Measurements from ENCODE around the gene SLC26A1. TPM values are rescaled to one million over a fixed set of nuclear protein-coding genes. Genes with fewer than 3 reads are reported as not detected.
"Not testable (repeated sequence)": the region's sequence is repeated elsewhere in the genome, so short reads cannot be mapped to it uniquely, and the experiment has no call there.

The SLC26A1 gene
- total RNA-seq, 1 donor from 2014 or later, result not detected

DNA sequence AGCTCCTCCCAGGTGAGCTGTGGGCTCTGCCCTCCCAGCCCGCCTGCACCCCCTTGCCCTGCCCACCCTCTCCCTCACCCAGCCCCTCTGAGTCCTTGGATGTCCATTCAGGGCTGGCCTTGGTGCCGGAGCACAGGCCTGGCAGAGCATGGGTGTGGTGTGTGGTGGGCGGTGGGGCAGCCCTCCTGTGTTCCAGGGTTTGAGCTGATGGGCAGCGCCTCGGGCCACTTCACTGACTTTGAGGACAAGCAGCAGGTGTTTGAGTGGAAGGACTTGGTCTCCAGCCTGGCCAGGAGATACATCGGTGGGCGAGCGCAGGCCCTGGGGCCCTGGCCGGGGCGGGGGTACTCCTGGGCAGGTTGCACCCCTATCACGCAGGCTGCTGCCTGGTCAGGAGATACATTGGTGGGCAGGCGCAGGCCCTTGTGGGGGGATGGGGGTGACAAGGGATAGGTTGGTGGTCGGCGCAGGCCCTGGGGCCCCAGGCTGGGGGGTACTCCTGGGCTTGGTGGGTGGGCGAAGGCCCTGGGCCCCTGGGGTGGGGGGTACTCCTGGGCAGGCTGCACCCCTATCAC, 7.6 kb upstream of the SLC26A1 start:
- Histone ChIP-seq H2AFZ (replicated peaks) (no peak overlapping the region), H4K20me1 (ENCODE audit: low read depth) (peaks cover 46% of the 10 kb centered on the region), H3K4me3 (no peak overlapping the region), H3K27me3 (peaks cover 100% of the 10 kb centered on the region), H3K27ac (no peak overlapping the region), H3K36me3 (no peaks in the 10 kb centered on the region), H3K9me3 (ENCODE audit: low read depth) (no peaks in the 10 kb centered on the region), H3K4me1 (peaks cover 9% of the 10 kb centered on the region), H3K79me2 (ENCODE audit: low read depth) (no peaks in the 10 kb centered on the region), H3F3A (ENCODE audit: low read depth) (no peaks in the 10 kb centered on the region), H3K4me2 (no peak overlapping the region), H3K9ac (no peak overlapping the region)
- Mint-ChIP-seq H3K4me1 (peaks cover 9% of the 10 kb centered on the region), H3K36me3 (peaks cover 2% of the 10 kb centered on the region), H3K27ac (no peak overlapping the region), H3K9me3 (peaks cover 4% of the 10 kb centered on the region), H3K27me3 (ENCODE audit: insufficient read depth, low read depth) (peaks cover 51% of the 10 kb centered on the region), H3K4me3 (no peak overlapping the region)
- TF ChIP-seq EZH2phosphoT487 (IDR thresholded peaks at IDR 0.05), result no peak
- no peak for TF ChIP-seq CTCF (IDR thresholded peaks at IDR 0.05)
- TF ChIP-seq EZH2 (IDR thresholded peaks at IDR 0.05), result no peak
- no peak for DNase-seq (ENCODE audit: low spot score)

DNA sequence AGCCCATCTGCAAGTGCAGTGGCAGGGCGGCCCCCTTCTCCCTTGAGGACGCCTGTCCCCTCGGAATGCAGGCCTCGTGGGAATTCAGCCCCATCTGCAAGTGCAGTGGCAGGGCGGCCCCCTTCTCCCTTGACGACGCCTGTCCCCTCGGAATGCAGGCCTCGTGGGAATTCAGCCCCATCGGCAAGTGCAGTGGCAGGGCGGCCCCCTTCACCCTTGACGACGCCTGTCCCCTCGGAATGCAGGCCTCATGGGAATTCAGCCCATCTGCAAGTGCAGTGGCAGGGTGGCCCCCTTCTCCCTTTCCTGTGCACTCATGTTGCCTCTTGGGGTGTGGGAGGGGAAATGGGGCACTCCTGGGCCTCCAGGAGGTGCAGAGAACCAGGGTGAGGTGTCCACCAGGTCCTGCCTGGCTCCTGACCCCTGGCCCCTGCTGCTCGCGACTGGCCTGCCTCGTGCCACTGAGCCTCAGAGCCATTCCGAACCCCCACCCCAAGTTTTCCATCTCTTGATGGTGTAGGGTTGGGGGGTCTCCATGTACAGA, 6.8 kb upstream of the SLC26A1 start:
- Histone ChIP-seq H3K9ac (no peak overlapping the region), H3K4me2 (no peak overlapping the region), H2AFZ (replicated peaks) (no peak overlapping the region), H3K36me3 (no peaks in the 10 kb centered on the region), H3K4me1 (peaks cover 9% of the 10 kb centered on the region), H3K27ac (no peak overlapping the region), H4K20me1 (ENCODE audit: low read depth) (peaks cover 46% of the 10 kb centered on the region), H3K9me3 (ENCODE audit: low read depth) (no peaks in the 10 kb centered on the region), H3K4me3 (no peak overlapping the region), H3K79me2 (ENCODE audit: low read depth) (no peaks in the 10 kb centered on the region), H3K27me3 (peaks cover 100% of the 10 kb centered on the region), H3F3A (ENCODE audit: low read depth) (no peaks in the 10 kb centered on the region)
- peaks cover 2% of the 10 kb centered on the region for H3K36me3 Mint-ChIP-seq
- peaks cover 4% of the 10 kb centered on the region for H3K9me3 Mint-ChIP-seq
- H3K4me3 Mint-ChIP-seq, result no peak overlapping the region
- peaks cover 49% of the 10 kb centered on the region for H3K27me3 Mint-ChIP-seq (ENCODE audit: insufficient read depth, low read depth)
- DNase-seq (ENCODE audit: low spot score), result no peak
- TF ChIP-seq EZH2 (IDR thresholded peaks at IDR 0.05) (no peak), EZH2phosphoT487 (IDR thresholded peaks at IDR 0.05) (no peak), CTCF (IDR thresholded peaks at IDR 0.05) (no peak)
- peaks cover 9% of the 10 kb centered on the region for H3K4me1 Mint-ChIP-seq
- H3K27ac Mint-ChIP-seq, result no peak overlapping the region

DNA sequence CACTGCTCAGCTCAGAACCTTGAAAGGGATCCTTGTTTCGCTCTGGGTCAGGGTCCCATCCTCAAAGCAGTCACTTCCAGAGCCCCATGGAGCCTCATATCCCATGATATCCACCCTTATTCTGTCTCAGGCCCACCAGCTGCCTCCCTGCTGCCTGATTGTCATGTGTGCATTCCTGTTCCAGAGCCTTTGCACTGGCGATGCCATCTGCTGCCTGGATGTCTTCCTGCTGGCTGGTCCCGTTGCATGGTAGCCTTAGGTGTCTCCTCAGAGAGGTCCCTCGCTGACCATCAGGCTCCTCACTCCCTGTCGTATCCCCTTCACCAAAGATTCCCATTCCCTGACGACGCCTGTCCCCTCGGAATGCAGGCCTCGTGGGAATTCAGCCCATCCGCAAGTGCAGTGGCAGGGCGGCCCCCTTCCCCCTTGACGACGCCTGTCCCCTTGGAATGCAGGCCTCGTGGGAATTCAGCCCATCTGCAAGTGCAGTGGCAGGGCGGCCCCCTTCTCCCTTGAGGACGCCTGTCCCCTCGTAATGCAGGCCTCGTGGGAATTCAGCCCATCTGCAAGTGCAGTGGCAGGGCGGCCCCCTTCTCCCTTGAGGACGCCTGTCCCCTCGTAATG, 6.1 kb upstream of the SLC26A1 start:
- H3K9ac ChIP-seq; H3K9me3 Mint-ChIP-seq; H3K27ac ChIP-seq; H3K79me2 ChIP-seq (ENCODE audit: low read depth); H3K36me3 Mint-ChIP-seq; H3K4me3 ChIP-seq; H2AFZ ChIP-seq (replicated peaks); H3K9me3 ChIP-seq (ENCODE audit: low read depth); H3K4me1 ChIP-seq; H3K36me3 ChIP-seq; H3K4me1 Mint-ChIP-seq; DNase-seq (ENCODE audit: low spot score); H3F3A ChIP-seq (ENCODE audit: low read depth); H3K4me2 ChIP-seq: not testable (repeated sequence)
- peaks cover 46% of the 10 kb centered on the region for H4K20me1 ChIP-seq (ENCODE audit: low read depth)
- Mint-ChIP-seq H3K27me3 (ENCODE audit: insufficient read depth, low read depth) (peaks cover 44% of the 10 kb centered on the region), H3K27ac (peak overlapping the region; percentile 27), H3K4me3 (peak overlapping the region; percentile 71)
- H3K27me3 ChIP-seq, result peaks cover 95% of the 10 kb centered on the region

DNA sequence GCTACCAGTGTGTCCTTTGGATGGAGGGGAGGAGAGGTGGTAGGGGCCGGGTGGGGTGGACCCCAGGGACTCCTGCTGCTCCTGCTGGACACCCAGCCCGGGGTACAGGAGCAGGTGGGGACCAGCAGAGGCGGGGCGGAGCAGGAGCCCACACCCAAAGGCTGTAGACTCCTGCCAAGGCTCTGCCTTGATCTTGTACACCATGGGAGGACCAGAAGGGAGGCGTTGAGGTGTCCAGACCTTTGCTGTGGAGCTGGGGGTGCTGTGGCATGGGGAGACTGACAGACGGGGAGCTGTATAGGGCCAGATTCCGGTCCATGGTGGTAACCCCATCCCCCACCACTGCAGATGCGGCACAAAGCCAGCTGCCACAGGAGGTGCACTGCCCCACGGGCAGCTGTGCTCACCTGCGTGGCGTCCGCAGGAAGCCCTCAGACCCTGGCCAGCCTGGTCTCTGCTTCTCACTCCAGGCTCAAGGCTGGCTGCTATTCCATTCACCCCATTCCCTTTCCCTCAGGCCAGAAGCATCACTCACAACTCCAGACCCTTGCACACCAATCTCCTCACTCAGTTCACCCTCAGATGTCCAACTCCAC, 5.0 kb upstream of the SLC26A1 start:
- H3K4me1 ChIP-seq, result peaks cover 9% of the 10 kb centered on the region
- no peaks in the 10 kb centered on the region for H3K9me3 ChIP-seq (ENCODE audit: low read depth)
- no peak overlapping the region for H3K27ac Mint-ChIP-seq
- peaks cover 2% of the 10 kb centered on the region for H3K36me3 Mint-ChIP-seq
- DNase-seq (ENCODE audit: low spot score), result no peak
- no peaks in the 10 kb centered on the region for H3K36me3 ChIP-seq
- H3K27me3 Mint-ChIP-seq (ENCODE audit: insufficient read depth, low read depth), result peaks cover 41% of the 10 kb centered on the region
- no peak overlapping the region for H2AFZ ChIP-seq (replicated peaks)
- no peaks in the 10 kb centered on the region for H3F3A ChIP-seq (ENCODE audit: low read depth)
- H3K4me2 ChIP-seq, result no peak overlapping the region
- H3K4me1 Mint-ChIP-seq, result peaks cover 9% of the 10 kb centered on the region
- peaks cover 40% of the 10 kb centered on the region for H4K20me1 ChIP-seq (ENCODE audit: low read depth)
- H3K4me3 Mint-ChIP-seq, result peak overlapping the region; percentile 78
- peaks cover 4% of the 10 kb centered on the region for H3K9me3 Mint-ChIP-seq
- no peak overlapping the region for H3K9ac ChIP-seq
- no peaks in the 10 kb centered on the region for H3K79me2 ChIP-seq (ENCODE audit: low read depth)
- H3K4me3 ChIP-seq, result peak overlapping the region; percentile 54
- no peak overlapping the region for H3K27ac ChIP-seq
- peaks cover 83% of the 10 kb centered on the region for H3K27me3 ChIP-seq
- no peak for TF ChIP-seq CTCF (IDR thresholded peaks at IDR 0.05)
- no peak for TF ChIP-seq EZH2phosphoT487 (IDR thresholded peaks at IDR 0.05)
- no peak for TF ChIP-seq EZH2 (IDR thresholded peaks at IDR 0.05)
